Activated CD8-positive, alpha-beta T cell treated with anti-CD3 and anti-CD28 coated beads for 36 hours (primary cell): ENCODE data around the gene STS. TPM values are rescaled to one million over a fixed set of nuclear protein-coding genes. Genes with fewer than 3 reads are reported as not detected.

ENCODE experiments used
- ATAC-seq: fragments of 200-7000 bp; cut with Tn5 transposase; one replicate; pipeline ENCODE4 v1.10.0; 2021; ENCODE audit warnings: mild to moderate bottlenecking, moderate library complexity
- CTCF ChIA-PET: fragments of 350-600 bp; sonication (Branson Sonifier 250); formaldehyde crosslinking; loops from one replicate; lab custom pipeline; 2021; ENCODE audit warnings: antibody characterized with exemption; lab: Charles Lee
- POLR2A ChIA-PET: fragments of 350-600 bp; sonication (Branson Sonifier 250); formaldehyde crosslinking; loops from one replicate; lab custom pipeline; 2021; ENCODE audit warnings: antibody characterized with exemption; lab: Charles Lee
- DNase-seq: peaks from one replicate; pipeline ENCODE4 v3.0.0-alpha.2; 2020
- H3K27ac Mint-ChIP-seq: one replicate; pipeline ENCODE4 v1.8.0; 2021; ENCODE audit warnings: mild to moderate bottlenecking, mixed read lengths
- H3K27me3 Mint-ChIP-seq: one replicate; pipeline ENCODE4 v1.8.0; 2021; ENCODE audit warnings: mixed read lengths
- H3K36me3 Mint-ChIP-seq: one replicate; pipeline ENCODE4 v1.8.0; 2021; ENCODE audit warnings: low read depth, mixed read lengths
- H3K4me1 Mint-ChIP-seq: one replicate; pipeline ENCODE4 v1.8.0; 2021; ENCODE audit warnings: low read depth, mixed read lengths
- H3K4me3 Mint-ChIP-seq: one replicate; pipeline ENCODE4 v1.8.0; 2021; ENCODE audit warnings: mild to moderate bottlenecking, moderate library complexity, mixed read lengths
- H3K9me3 Mint-ChIP-seq: one replicate; pipeline ENCODE4 v1.8.0; 2021; ENCODE audit warnings: mixed read lengths
- CTCF ChIP-seq: fragments of 200-600 bp; IDR thresholded peaks from one replicate; pipeline ENCODE4 v1.8.0; 2022; ENCODE audit warnings: antibody characterized with exemption, mild to moderate bottlenecking
- intact Hi-C: fragments of 100-400 bp; cut with micrococcal nuclease; formaldehyde crosslinking; loops from one replicate; pipeline ENCODE4 v1.10.0; 2022
- total RNA-seq, 2 experiments: library from RNA; stranded (reverse); gene quantifications; one replicate each; pipeline ENCODE4 v1.2.3, GENCODE V29; 2021

STS gene
- total RNA-seq, 2 experiments from 2014 or later, result 0.50 to 0.72 TPM

GRCh38 chrX:7146020-7146702 is 1.4 kb upstream of the STS start:
- POLR2A ChIA-PET, result no interaction called here

GRCh38 chrX:7146703-7147412 is 654 bp upstream of the STS start:
- peak overlapping the region; percentile 83 for H3K27ac Mint-ChIP-seq
- DNase-seq (peak; percentile 33), ATAC-seq (peak; percentile 11)
- peaks cover 23% of the 10 kb centered on the region for H3K4me1 Mint-ChIP-seq
- H3K27me3 Mint-ChIP-seq, result no peaks in the 10 kb centered on the region
- TF ChIP-seq CTCF, result no peak
- H3K9me3 Mint-ChIP-seq, result no peaks in the 10 kb centered on the region
- POLR2A ChIA-PET, result no interaction called here
- no peaks in the 10 kb centered on the region for H3K36me3 Mint-ChIP-seq
- intact Hi-C loops, result no loop called here
- CTCF ChIA-PET, result interaction anchor here (1.5 kb wide), 1 partner anchor 14 kb away, joined by 3 read pairs; no protein-coding TSS in a partner anchor
- H3K4me3 Mint-ChIP-seq, result peak overlapping the region; percentile 80

More at GRCh38 chrX:7146020-7146702, 1.4 kb upstream of the STS start:
- no peaks in the 10 kb centered on the region for H3K27me3 Mint-ChIP-seq
- peak overlapping the region; percentile 80 for H3K4me3 Mint-ChIP-seq
- no peaks in the 10 kb centered on the region for H3K9me3 Mint-ChIP-seq
- intact Hi-C loops, result no loop called here
- no peak for TF ChIP-seq CTCF
- H3K27ac Mint-ChIP-seq, result no peak overlapping the region
- CTCF ChIA-PET, result interaction anchor here (1.5 kb wide), 1 partner anchor 13 kb away, joined by 3 read pairs; no protein-coding TSS in a partner anchor
- H3K36me3 Mint-ChIP-seq, result no peaks in the 10 kb centered on the region
- DNase-seq (no peak), ATAC-seq (no peak)
- H3K4me1 Mint-ChIP-seq, result peaks cover 23% of the 10 kb centered on the region

GRCh38 chrX:7147978-7148854 is 704 bp downstream of the STS start, which contains the start of gene PUDP:
Gene PUDP (minus strand): TSS chrX:7148153. CDS start chrX:7148113, 40 bp downstream.
- Mint-ChIP-seq H3K27ac (peak within 1 kb of the TSS; percentile 86), H3K4me1 (peaks cover 20% of the 10 kb centered on the region), H3K36me3 (no peaks in the 10 kb centered on the region), H3K4me3 (peak within 1 kb of the TSS; percentile 80), H3K9me3 (no peaks in the 10 kb centered on the region), H3K27me3 (no peaks in the 10 kb centered on the region)
- POLR2A ChIA-PET, result no interaction called here
- no peak for TF ChIP-seq CTCF
- peak; percentile 91 for ATAC-seq
- intact Hi-C loops, result no loop called here
- CTCF ChIA-PET, result no interaction called here
- peak; percentile 82 for DNase-seq

GRCh38 chrX:7149411-7149810 is 1.9 kb downstream of the STS start:
- Mint-ChIP-seq H3K27me3 (no peaks in the 10 kb centered on the region), H3K9me3 (no peaks in the 10 kb centered on the region), H3K36me3 (no peaks in the 10 kb centered on the region), H3K4me3 (no peak overlapping the region), H3K4me1 (peaks cover 15% of the 10 kb centered on the region), H3K27ac (no peak overlapping the region)
- TF ChIP-seq CTCF, result no peak
- DNase-seq (no peak), ATAC-seq (no peak)
- POLR2A ChIA-PET, result no interaction called here
- intact Hi-C loops, result no loop called here
- CTCF ChIA-PET, result interaction anchor here (1.1 kb wide), 1 partner anchor 22 kb away, joined by 3 read pairs; no protein-coding TSS in a partner anchor
